NCI-H128 (cell line): Measurements from ENCODE around the gene CCDC6.
"Not testable (repeated sequence)": the region's sequence is repeated elsewhere in the genome, so short reads cannot be mapped to it uniquely, and the experiment has no call there.

Experiments
- DNase-seq: peaks from one replicate; lab custom pipeline; 2025; ENCODE audit not compliant: unreplicated experiment; lab: John Stamatoyannopoulos, UW

Gene CCDC6

DNA sequence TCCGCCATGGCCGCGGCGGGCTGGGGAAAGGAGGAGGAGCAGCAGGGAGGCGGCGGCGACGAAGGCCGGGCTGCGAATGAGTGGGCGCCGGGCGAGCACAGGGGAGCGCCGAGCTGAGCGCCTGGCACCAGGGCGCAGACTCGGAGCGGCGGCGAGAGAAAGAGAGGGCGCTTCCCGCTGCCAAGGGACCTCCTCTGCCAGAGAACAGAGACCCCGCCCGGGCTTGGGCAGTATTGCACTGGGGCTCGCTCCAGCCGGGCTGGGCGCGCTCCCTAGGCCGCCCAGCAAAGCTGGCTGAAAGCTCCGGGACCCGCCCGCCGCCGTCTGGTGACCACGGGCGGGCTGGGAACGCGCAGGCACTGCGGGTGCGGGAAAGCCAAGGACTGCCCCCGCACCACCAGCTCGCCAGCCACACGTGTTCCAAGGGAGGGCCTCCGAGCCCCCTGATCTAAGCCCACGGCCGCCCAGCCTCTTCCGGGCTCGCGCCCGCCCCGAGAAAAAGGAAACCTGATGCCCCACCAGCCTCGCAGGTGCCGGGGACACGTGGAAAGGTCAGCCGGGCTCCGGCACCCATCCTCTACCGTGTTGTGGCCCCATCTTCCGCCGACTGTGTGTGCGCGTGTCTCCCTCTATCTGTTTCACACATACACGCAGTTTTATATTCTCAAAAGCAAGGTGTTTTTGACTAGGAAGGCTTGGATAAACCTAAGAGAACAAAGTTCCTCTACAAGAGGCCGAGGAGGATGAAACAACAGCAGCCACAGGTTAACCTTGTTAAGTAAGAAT lies at the start of gene CCDC6:
Gene CCDC6, minus strand, starts transcription at position 140 of the 786 bp plus-strand sequence. Its CDS starts 132 bp downstream, at position 8.
- DNase-seq = peak; percentile 69

- DNase-seq = no peak
Measured at GRCh38 chr10:59954296-59954695, 47.9 kb upstream of the CCDC6 start.

- not testable (repeated sequence) for DNase-seq
Measured at GRCh38 chr10:59953711-59954110, 47.4 kb upstream of the CCDC6 start.

- DNase-seq = no peak
Measured at GRCh38 chr10:59950105-59950504, 43.7 kb upstream of the CCDC6 start.

- no peak for DNase-seq
Measured at GRCh38 chr10:59949608-59950007, 43.3 kb upstream of the CCDC6 start.

- DNase-seq = no peak
Measured at GRCh38 chr10:59945991-59946390, 39.6 kb upstream of the CCDC6 start.

DNA sequence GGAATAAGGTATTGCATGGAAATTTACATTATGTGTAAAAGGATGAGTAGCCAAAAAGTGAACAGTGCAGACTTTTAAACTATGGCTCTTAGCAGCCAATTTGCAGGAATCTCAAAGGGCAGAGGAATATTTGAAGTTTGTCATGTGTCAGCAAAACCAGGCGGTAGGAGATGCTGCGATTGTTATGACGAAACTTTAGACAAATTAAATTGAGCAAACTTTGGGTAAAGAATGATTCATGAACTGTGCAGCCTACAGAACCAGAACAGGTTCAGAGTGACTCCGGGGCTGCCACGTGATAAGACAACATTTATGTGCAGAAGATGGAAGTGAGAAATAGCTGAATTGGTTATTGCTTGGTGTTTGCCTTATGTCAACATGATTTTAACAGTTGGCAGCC lies 39.2 kb upstream of the CCDC6 start:
- no peak for DNase-seq

GRCh38 chr10:59944339-59944935 lies 38.1 kb upstream of the CCDC6 start:
- no peak for DNase-seq

DNA sequence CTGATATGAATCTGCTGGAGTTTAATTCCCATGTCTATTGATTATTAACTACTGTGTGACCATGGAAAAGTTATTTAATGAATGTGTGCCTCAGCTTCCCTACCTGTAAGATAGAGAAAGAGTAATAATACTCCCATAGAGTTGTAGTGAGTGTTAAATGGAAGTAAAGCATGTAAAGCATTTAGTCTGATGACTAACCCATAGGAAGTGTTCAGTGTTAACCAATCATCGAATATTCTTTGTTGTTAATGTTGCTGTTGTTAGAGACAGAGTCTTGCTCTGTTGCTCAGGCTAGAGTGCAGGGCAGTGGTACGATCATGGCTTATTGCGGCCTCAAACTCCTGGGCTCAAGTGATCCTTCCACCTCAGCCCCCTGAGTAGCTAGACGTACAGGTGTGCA lies 36.2 kb upstream of the CCDC6 start:
- DNase-seq = no peak

DNA sequence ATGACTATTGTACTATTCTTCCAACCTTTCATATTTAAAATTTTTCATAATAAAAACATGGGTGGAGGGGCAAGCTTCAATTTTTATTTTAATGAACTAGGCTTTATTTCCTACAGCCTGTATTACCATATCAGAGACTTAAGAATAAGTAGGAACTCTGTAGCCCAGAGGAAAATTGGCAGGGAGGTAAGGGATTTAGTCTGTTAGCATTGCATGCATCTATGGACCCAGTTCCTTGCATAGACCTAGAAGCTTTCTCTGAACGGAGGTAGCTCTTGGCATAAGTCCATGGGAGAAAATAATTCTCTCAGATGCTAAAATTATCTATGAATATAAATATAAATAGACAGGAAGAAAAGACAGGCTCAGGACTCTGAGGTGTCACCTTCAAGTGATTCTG lies 31.4 kb upstream of the CCDC6 start:
- DNase-seq = no peak

GRCh38 chr10:59934701-59935100 lies 28.3 kb upstream of the CCDC6 start:
- DNase-seq = no peak

DNA sequence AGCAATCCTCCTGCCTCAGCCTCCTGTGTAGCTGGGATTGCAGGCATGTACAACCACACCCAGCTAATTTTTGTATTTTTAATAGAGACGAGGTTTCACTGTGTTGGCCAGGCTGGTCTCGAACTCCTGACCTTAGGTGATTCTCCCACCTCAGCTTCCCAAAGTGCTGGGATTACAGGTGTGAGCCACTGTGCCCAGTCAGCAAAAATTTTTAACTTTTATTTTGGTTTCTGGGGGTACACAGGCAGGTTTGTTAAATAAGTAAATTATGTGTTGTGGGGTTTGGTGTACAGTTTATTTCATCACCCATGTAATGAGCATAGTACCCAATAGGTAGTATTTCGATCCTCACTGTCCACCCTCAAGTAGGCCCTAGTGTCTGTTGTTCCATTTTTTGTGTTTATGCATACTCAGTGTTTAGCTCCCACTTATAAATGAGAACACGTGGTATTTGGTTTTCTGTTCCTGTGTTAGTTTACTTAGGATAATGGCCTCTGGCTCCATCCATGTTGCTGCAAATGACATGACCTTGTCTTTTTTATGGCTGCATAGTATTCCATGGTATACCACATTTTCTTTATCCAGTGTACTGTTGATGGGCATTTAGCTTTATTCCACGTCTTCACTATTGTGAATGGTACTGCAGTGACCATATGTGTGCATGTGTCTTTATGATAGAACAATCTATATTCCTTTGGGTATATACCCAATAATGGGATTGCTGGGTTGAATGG lies 24.6 kb upstream of the CCDC6 start:
- not testable (repeated sequence) for DNase-seq

GRCh38 chr10:59926086-59926485 lies 19.7 kb upstream of the CCDC6 start:
- DNase-seq = no peak

- no peak for DNase-seq
Measured at GRCh38 chr10:59922907-59923306, 16.6 kb upstream of the CCDC6 start.

- no peak for DNase-seq
Measured at GRCh38 chr10:59917922-59918321, 11.6 kb upstream of the CCDC6 start.

GRCh38 chr10:59913547-59914237 lies 7.3 kb upstream of the CCDC6 start:
- no peak for DNase-seq

- no peak for DNase-seq
Measured at GRCh38 chr10:59910867-59911266, 4.5 kb upstream of the CCDC6 start.

DNA sequence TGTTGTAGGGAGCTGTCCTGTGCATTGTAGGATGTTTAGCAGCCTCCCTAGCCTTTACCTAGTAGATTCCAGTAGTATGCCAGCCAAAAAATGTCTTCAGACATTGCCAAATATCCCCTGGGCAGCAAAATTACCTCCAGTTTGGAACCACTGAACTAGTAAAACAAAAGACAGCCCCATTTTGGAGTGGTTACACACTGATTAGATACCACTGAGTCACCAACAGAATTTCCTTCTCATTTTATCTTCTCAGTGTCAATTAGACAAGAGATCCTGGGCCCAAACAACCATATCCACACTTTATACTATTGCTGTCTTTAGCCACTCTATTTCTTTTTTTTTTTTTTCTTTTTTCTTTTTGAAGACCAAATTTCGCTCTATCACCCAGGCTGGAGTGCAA lies 3.5 kb upstream of the CCDC6 start:
- no peak for DNase-seq

- no peak for DNase-seq
Measured at GRCh38 chr10:59908808-59909143, 2.4 kb upstream of the CCDC6 start.

DNA sequence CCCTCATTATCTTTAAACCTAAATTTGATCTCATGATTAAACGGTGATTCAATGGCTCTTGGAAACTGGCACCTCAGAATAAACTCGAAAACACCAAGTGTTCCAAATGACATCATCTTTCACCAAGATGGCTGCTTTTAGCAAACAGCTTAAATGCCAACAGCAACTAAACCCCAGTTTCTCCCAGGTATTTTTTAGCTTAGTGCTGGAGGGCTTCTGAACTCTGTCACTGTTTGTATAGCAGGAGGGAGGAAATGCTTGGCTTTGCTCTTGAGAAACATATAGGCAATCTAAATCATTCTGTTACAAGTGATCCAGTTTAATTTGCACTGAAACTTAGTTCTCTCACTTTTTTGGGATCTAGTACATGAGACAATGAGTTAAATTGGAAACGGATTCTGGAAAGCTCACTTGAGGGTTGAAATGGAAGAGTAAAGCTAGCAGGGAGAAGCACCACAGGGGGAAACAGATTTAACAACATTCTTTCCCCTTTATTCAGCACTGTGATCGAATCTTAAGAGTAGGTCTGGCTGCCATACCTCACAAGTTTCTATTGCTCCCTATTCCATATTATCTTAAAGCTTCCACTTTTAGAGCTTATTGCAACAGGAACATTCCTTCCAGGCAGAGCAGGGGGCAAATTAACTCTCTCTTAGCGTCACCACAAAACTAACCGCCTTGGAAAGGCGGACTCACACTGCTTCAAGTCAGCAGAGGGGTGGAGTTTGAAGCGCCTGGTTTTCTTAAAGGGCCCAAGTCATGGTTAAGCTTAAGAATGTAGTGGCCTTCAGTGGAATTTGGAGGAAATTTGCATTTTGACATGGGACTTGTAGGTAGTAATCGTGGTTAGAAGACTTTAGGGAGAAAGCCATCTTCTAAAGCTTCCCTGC lies 1.8 kb upstream of the CCDC6 start:
- no peak for DNase-seq

DNA sequence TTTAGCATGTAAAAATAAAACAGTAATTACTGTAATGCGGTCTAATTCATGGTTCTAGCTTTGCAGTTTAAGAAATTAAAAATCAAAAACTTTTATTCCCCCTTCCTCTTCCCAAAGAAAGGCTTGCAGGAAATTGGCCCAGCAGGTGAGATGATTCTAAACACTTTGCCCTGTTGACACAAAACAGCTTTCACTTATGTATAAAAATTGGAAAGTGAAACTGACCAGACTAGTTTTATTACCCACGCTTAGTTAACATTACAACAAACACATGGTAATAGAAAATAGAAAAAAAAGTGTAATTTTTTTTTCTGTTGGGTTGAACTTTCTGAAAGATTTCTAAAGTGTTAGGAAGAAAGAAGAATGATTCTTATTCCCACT lies 1.2 kb upstream of the CCDC6 start:
- no peak for DNase-seq
